H1 (cell line): ENCODE data around the gene STX4. TPM values are rescaled to one million over a fixed set of nuclear protein-coding genes. Genes with fewer than 3 reads are reported as not detected.

Experiments used
- CTCF ChIA-PET: fragments of 300-600 bp; sonication (Branson Sonifier 250); formaldehyde crosslinking; loops from one replicate; lab custom pipeline; 2021; ENCODE audit not compliant: partially characterized antibody; lab: Charles Lee
- POLR2A ChIA-PET: fragments of 300-600 bp; sonication (Branson Sonifier 250); formaldehyde crosslinking; loops from one replicate; lab custom pipeline; 2021; ENCODE audit warnings: inconsistent platforms; ENCODE audit not compliant: partially characterized antibody; lab: Charles Lee
- DNase-seq, 2 experiments: peaks; one replicate each; pipeline versions ENCODE4 v3.0.0 to v3.0.0-alpha.2; 2010 to 2022; ENCODE audit warnings: low spot score in 2 of 2, low read depth in 1 of 2, mixed read lengths in 1 of 2
- FAIRE-seq: peaks from 2 replicates; lab custom pipeline; 2011; peaks lifted over from hg19 to GRCh38; lab: Jason Lieb, UNC
- H2AFZ ChIP-seq: 2 replicates; pipeline ENCODE4 v1.8.1; 2012; ENCODE audit warnings: low read length, inconsistent platforms
- H2AK5ac ChIP-seq: 2 replicates; pipeline ENCODE4 v1.6.1; 2013; ENCODE audit warnings: low read depth, low read length
- H2BK120ac ChIP-seq: replicated peaks from 2 replicates; pipeline ENCODE3; 2013; ENCODE audit warnings: low read depth, low read length, inconsistent platforms
- H2BK12ac ChIP-seq: 2 replicates; pipeline ENCODE4 v1.6.1; 2013; ENCODE audit warnings: low read depth, low read length
- H2BK15ac ChIP-seq: 2 replicates; pipeline ENCODE4 v1.6.1; 2013; ENCODE audit warnings: low read length
- H2BK20ac ChIP-seq: 2 replicates; pipeline ENCODE4 v1.6.1; 2013; ENCODE audit warnings: low read length
- H2BK5ac ChIP-seq: 2 replicates; pipeline ENCODE4 v1.6.1; 2013; ENCODE audit warnings: low read depth, low read length
- H3K14ac ChIP-seq: 2 replicates; pipeline ENCODE4 v1.6.1; 2013; ENCODE audit warnings: inconsistent platforms; ENCODE audit not compliant: insufficient read length
- H3K18ac ChIP-seq: 2 replicates; pipeline ENCODE4 v1.6.1; 2013; ENCODE audit warnings: low read length; ENCODE audit errors: extremely low read depth
- H3K23ac ChIP-seq: 2 replicates; pipeline ENCODE4 v1.6.1; 2013; ENCODE audit warnings: inconsistent platforms; ENCODE audit not compliant: insufficient read length
- H3K23me2 ChIP-seq: 2 replicates; pipeline ENCODE4 v1.6.1; 2013; ENCODE audit warnings: low read depth, low read length
- H3K27ac ChIP-seq: 2 replicates; pipeline ENCODE4 v1.6.1; 2011; ENCODE audit warnings: low read depth, low read length, inconsistent platforms
- H3K27me3 ChIP-seq, 4 experiments: replicated peaks in 1 of 4; 1 replicate in 1 of 4; 2 replicates in 3 of 4; pipeline versions ENCODE4 v1.6.1 to v1.8.1; 2011 to 2013; ENCODE audit warnings: low read length in 3 of 4, mild to moderate bottlenecking in 3 of 4, inconsistent platforms in 2 of 4, mixed read lengths in 2 of 4, moderate library complexity in 1 of 4; ENCODE audit not compliant: control insufficient read depth in 3 of 4, insufficient read depth in 3 of 4; ENCODE audit errors: extremely low read depth in 1 of 4
- H3K36me3 ChIP-seq, 4 experiments: 2 replicates each; pipeline versions ENCODE4 v1.6.1 to v1.8.1; 2011 to 2013; ENCODE audit warnings: mild to moderate bottlenecking in 4 of 4, low read length in 3 of 4, moderate library complexity in 2 of 4, control low read depth in 1 of 4, inconsistent platforms in 1 of 4; ENCODE audit not compliant: insufficient read depth in 4 of 4, control insufficient read depth in 2 of 4
- H3K4ac ChIP-seq: replicated peaks from 2 replicates; pipeline ENCODE3; 2013; ENCODE audit warnings: low read length, low read depth, mixed read lengths, inconsistent platforms; ENCODE audit not compliant: insufficient read length
- H3K4me1 ChIP-seq, 4 experiments: replicated peaks in 1 of 4; 1 replicate in 1 of 4; 2 replicates in 3 of 4; pipeline versions ENCODE4 v1.6.1 to v1.8.1; 2011 to 2013; ENCODE audit warnings: low read length in 3 of 4, inconsistent platforms in 2 of 4, mixed read lengths in 1 of 4; ENCODE audit not compliant: insufficient read depth in 4 of 4, control insufficient read depth in 3 of 4
- H3K4me2 ChIP-seq, 2 experiments: 2 replicates each; pipeline versions ENCODE4 v1.6.1 to v1.8.1; 2011 to 2013; ENCODE audit warnings: low read depth in 2 of 2, low read length in 2 of 2, control low read depth in 1 of 2, inconsistent platforms in 1 of 2, mild to moderate bottlenecking in 1 of 2; ENCODE audit not compliant: insufficient read depth in 1 of 2
- H3K4me3 ChIP-seq, 4 experiments: fragments of 200-600, 300-600 bp in 1 of 4; sonication (generic), shearing (Covaris generic), sonication (Bioruptor Twin) in 1 of 4; 2 replicates each; pipeline versions ENCODE4 v1.5.1 to v1.8.1; 2011 to 2016; ENCODE audit warnings: low read length in 4 of 4, low read depth in 3 of 4, control low read depth in 2 of 4, inconsistent platforms in 2 of 4, mild to moderate bottlenecking in 2 of 4, mixed read lengths in 1 of 4, moderate library complexity in 1 of 4; ENCODE audit not compliant: insufficient read depth in 2 of 4; ENCODE audit errors: extremely low read depth in 1 of 4
- H3K56ac ChIP-seq: replicated peaks from 2 replicates; pipeline ENCODE3; 2013; ENCODE audit warnings: low read depth, mild to moderate bottlenecking, mixed read lengths, low read length, inconsistent platforms; ENCODE audit not compliant: insufficient read length
- H3K79me1 ChIP-seq: 2 replicates; pipeline ENCODE4 v1.6.1; 2013; ENCODE audit warnings: low read depth, low read length, control low read depth
- H3K79me2 ChIP-seq, 2 experiments: 2 replicates each; pipeline versions ENCODE4 v1.6.1 to v1.8.1; 2012 to 2013; ENCODE audit warnings: low read length in 2 of 2, mild to moderate bottlenecking in 2 of 2, inconsistent platforms in 1 of 2; ENCODE audit not compliant: insufficient read depth in 2 of 2, control insufficient read depth in 1 of 2
- H3K9ac ChIP-seq, 4 experiments: replicated peaks in 1 of 4; 1 replicate in 1 of 4; 2 replicates in 3 of 4; pipeline versions ENCODE4 v1.6.1 to v1.8.1; 2011 to 2013; ENCODE audit warnings: low read depth in 3 of 4, low read length in 3 of 4, control low read depth in 2 of 4, mild to moderate bottlenecking in 2 of 4, moderate library complexity in 2 of 4, inconsistent platforms in 1 of 4; ENCODE audit errors: extremely low read depth in 1 of 4
- H3K9me3 ChIP-seq, 2 experiments: 2 replicates each; pipeline versions ENCODE4 v1.6.1 to v1.8.1; 2012 to 2013; ENCODE audit warnings: mild to moderate bottlenecking in 2 of 2, moderate library complexity in 2 of 2, control low read depth in 1 of 2, inconsistent platforms in 1 of 2, low read depth in 1 of 2, low read length in 1 of 2, mixed read lengths in 1 of 2; ENCODE audit not compliant: insufficient read depth in 2 of 2
- H4K20me1 ChIP-seq, 2 experiments: replicated peaks in 1 of 2; 2 replicates each; pipeline versions ENCODE3 to v1.8.1; 2011 to 2013; ENCODE audit warnings: inconsistent platforms in 2 of 2, low read length in 2 of 2, mild to moderate bottlenecking in 1 of 2; ENCODE audit not compliant: insufficient read depth in 2 of 2, control insufficient read depth in 1 of 2
- H4K5ac ChIP-seq: 2 replicates; pipeline ENCODE4 v1.6.1; 2013; ENCODE audit warnings: low read length, low read depth, mixed read lengths, inconsistent platforms; ENCODE audit not compliant: insufficient read length
- H4K8ac ChIP-seq: 2 replicates; pipeline ENCODE4 v1.8.0; 2013; ENCODE audit warnings: mild to moderate bottlenecking, moderate library complexity, low read length, inconsistent platforms; ENCODE audit not compliant: insufficient read depth; ENCODE audit errors: extremely low read depth
- H4K91ac ChIP-seq: replicated peaks from 2 replicates; pipeline ENCODE3; 2013; ENCODE audit warnings: low read length, mixed read lengths, inconsistent platforms; ENCODE audit not compliant: insufficient read length
- MAX ChIP-seq: IDR thresholded peaks from 2 replicates; pipeline ENCODE4 v1.6.1; 2012; ENCODE audit warnings: inconsistent platforms
- NANOG ChIP-seq: IDR thresholded peaks from 2 replicates; pipeline ENCODE4 v1.6.1; 2011; ENCODE audit warnings: low read length, low read depth, mild to moderate bottlenecking, inconsistent platforms; ENCODE audit not compliant: insufficient read depth, poor library complexity, severe bottlenecking
- POLR2A ChIP-seq, 2 experiments: IDR thresholded peaks; 1 replicate in 1 of 2; 2 replicates in 1 of 2; pipeline ENCODE4 v1.6.1; 2011; ENCODE audit warnings: low read depth in 2 of 2, low read length in 2 of 2, mild to moderate bottlenecking in 2 of 2; ENCODE audit errors: control extremely low read depth in 1 of 2
- POLR2AphosphoS5 ChIP-seq: IDR thresholded peaks from 2 replicates; pipeline ENCODE4 v1.6.1; 2011; ENCODE audit warnings: low read depth, low read length
- SUZ12 ChIP-seq: fragments of 200-600 bp; sonication (generic); IDR thresholded peaks from 2 replicates; pipeline ENCODE4 v1.6.1; 2012; ENCODE audit warnings: mild to moderate bottlenecking, inconsistent platforms, low read length, moderate library complexity, mixed read lengths
- YY1 ChIP-seq: IDR thresholded peaks from 2 replicates; pipeline ENCODE4 v1.6.1; 2011; ENCODE audit warnings: low read depth, mild to moderate bottlenecking, low read length
- WGBS, 2 experiments: shearing (Covaris generic) in 1 of 2; methylation state at CpG; one replicate each; pipeline versions ENCODE4 v1.1.6 to v1.1.7; 2013 to 2015; ENCODE audit warnings: low lambda C conversion rate in 2 of 2, mixed read lengths in 2 of 2, inconsistent platforms in 1 of 2, low coverage in 1 of 2, missing lambda C conversion rate in 1 of 2; ENCODE audit not compliant: insufficient replicate concordance in 2 of 2, insufficient coverage in 1 of 2, insufficient read length in 1 of 2; ENCODE audit errors: extremely low coverage in 1 of 2, missing lambda C conversion rate in 1 of 2; 5-methylcytosine and 5-hydroxymethylcytosine counted together
- polyA plus RNA-seq, 7 experiments: library from polyadenylated mRNA; depleted of rRNA in 3 of 7; stranded (reverse) in 5 of 7; unstranded in 2 of 7; fragments of >200 nt in 5 of 7; fragments of 200-250 nt in 2 of 7; gene quantifications; 1 replicate in 5 of 7; 2 replicates in 1 of 7; 4 replicates in 1 of 7; pipeline versions ENCODE4 v1.2.1 to v1.2.3, GENCODE V29; 2011 to 2013; ENCODE audit warnings: missing spikeins in 2 of 7, mixed read lengths in 2 of 7
- total RNA-seq: library from RNA; stranded (reverse); fragmentation: NEBNext Ultra II Directional; extraction: Animal tissue kit (Norgen Biotek cat#: 25700); gene quantifications from 2 replicates; pipeline ENCODE4 v1.2.1, GENCODE V29; 2021

STX4 gene
- total and polyA plus RNA-seq, 2 of the 8 experiments (the other 6 are each of a cell fraction or from before 2014, with no cell fraction given): 25.8 to 32.3 TPM

DNA sequence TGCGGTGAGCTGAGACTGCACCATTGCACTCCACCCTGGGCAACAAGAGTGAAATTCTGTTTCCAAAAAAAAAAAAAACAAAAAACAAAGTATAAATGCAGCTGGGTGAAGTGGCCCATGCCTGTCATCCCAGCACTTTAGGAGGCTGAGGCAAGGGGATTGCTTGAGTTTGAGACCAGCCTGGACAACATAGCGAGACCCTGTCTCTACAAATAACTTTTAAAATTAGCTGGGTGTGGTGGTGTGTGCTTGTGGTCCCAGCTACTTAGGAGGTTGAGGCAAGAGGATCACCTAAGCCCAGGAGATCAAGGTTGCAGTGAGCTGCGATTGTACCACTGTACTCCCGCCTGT is 10.1 kb upstream of the STX4 start:
- H3K4me2 ChIP-seq: no peak overlapping the region
- TF ChIP-seq YY1: no peak
- TF ChIP-seq MAX: no peak
- no peak for TF ChIP-seq POLR2AphosphoS5
- no peak for TF ChIP-seq POLR2A (IDR thresholded peaks at IDR 0.05; ENCODE audit: control extremely low read depth in 1 of 2, low read depth in 2 of 2, low read length in 2 of 2)
- TF ChIP-seq NANOG: no peak
- TF ChIP-seq SUZ12: no peak

More for the DNA sequence above, 10.1 kb upstream of the STX4 start:
- H4K8ac ChIP-seq: no peak overlapping the region
- H3K4me3 ChIP-seq: no peak overlapping the region
- WGBS, 2 experiments: 85% methylated on average over 4 of the region's 4 CpGs; no CpG with 5 or more reads in 1 of the 2 experiments
- no peak overlapping the region for H4K5ac ChIP-seq
- H3K18ac ChIP-seq: no peak overlapping the region
- H2BK15ac ChIP-seq: no peak overlapping the region
- H2BK120ac ChIP-seq: no peak overlapping the region
- H2BK12ac ChIP-seq: no peak overlapping the region
- no peak overlapping the region for H3K4ac ChIP-seq
- H3K9me3 ChIP-seq: no peaks in the 10 kb centered on the region
- no peak overlapping the region for H3K56ac ChIP-seq
- H3K79me1 ChIP-seq: no peaks in the 10 kb centered on the region
- DNase-seq: no peak
- ChIA-PET CTCF (interaction anchor here (0.8 to 2.1 kb wide), 4 partner anchors 19 to 837 kb away, joined by 3 to 4 read pairs (median 4); no protein-coding TSS in a partner anchor), POLR2A (interaction anchor here (0.8 to 1.4 kb wide), 2 partner anchors 19 to 30 kb away, joined by 3 to 5 read pairs; no protein-coding TSS in a partner anchor)
- no peak overlapping the region for H2AFZ ChIP-seq
- H4K91ac ChIP-seq: no peak overlapping the region
- no peaks in the 10 kb centered on the region for H4K20me1 ChIP-seq
- no peak overlapping the region for H2AK5ac ChIP-seq
- no peak for FAIRE-seq
- H3K27me3 ChIP-seq: no peaks in the 10 kb centered on the region
- H3K79me2 ChIP-seq: no peaks in the 10 kb centered on the region
- H3K23ac ChIP-seq: no peak overlapping the region
- no peak overlapping the region for H2BK5ac ChIP-seq
- H3K4me1 ChIP-seq: no peaks in the 10 kb centered on the region
- no peaks in the 10 kb centered on the region for H3K23me2 ChIP-seq
- H3K14ac ChIP-seq: no peak overlapping the region
- H3K27ac ChIP-seq: no peak overlapping the region
- H3K36me3 ChIP-seq: no peaks in the 10 kb centered on the region
- no peak overlapping the region for H2BK20ac ChIP-seq
- H3K9ac ChIP-seq: no peak overlapping the region
